WTC11 (cell line): Measurements from ENCODE around the gene ASTN2. TPM values are rescaled to one million over a fixed set of nuclear protein-coding genes. Genes with fewer than 3 reads are reported as not detected.

Experiments used
- ATAC-seq: fragments of 200-7000 bp; cut with Tn5 transposase; 2 replicates; pipeline ENCODE4 v1.10.0; 2021; ENCODE audit warnings: mild to moderate bottlenecking, moderate library complexity
- CTCF ChIA-PET: fragments of 300-600 bp; sonication (Branson Sonifier 250); formaldehyde crosslinking; loops from one replicate; lab custom pipeline; 2021; ENCODE audit warnings: antibody characterized with exemption; lab: Charles Lee
- POLR2A ChIA-PET: fragments of 350-600 bp; sonication (Branson Sonifier 250); formaldehyde crosslinking; loops from one replicate; lab custom pipeline; 2021; ENCODE audit warnings: antibody characterized with exemption; lab: Charles Lee
- DNase-seq: peaks from one replicate; pipeline ENCODE4 v3.0.0; 2021; ENCODE audit warnings: low spot score
- H3K27ac Mint-ChIP-seq: 2 replicates; pipeline ENCODE4 v1.8.0; 2021; ENCODE audit warnings: mixed read lengths
- H3K27me3 Mint-ChIP-seq: 2 replicates; pipeline ENCODE4 v1.8.0; 2021; ENCODE audit warnings: low read depth, mild to moderate bottlenecking, moderate library complexity, mixed read lengths
- H3K36me3 Mint-ChIP-seq: 2 replicates; pipeline ENCODE4 v1.8.0; 2021; ENCODE audit warnings: mixed read lengths
- H3K4me1 Mint-ChIP-seq: 2 replicates; pipeline ENCODE4 v1.8.0; 2022; ENCODE audit warnings: mixed read lengths
- H3K4me3 Mint-ChIP-seq: 2 replicates; pipeline ENCODE4 v1.8.0; 2021; ENCODE audit warnings: mild to moderate bottlenecking, moderate library complexity, mixed read lengths
- H3K9me3 Mint-ChIP-seq: 2 replicates; pipeline ENCODE4 v1.8.0; 2021; ENCODE audit warnings: mixed read lengths
- CBFB ChIP-seq: sonication (generic); formaldehyde crosslinking; IDR thresholded peaks from 2 replicates; pipeline ENCODE4 v1.8.1; 2022; ENCODE audit warnings: mild to moderate bottlenecking, low read depth, missing genetic modification reagents
- CREM ChIP-seq: sonication (generic); formaldehyde crosslinking; IDR thresholded peaks from 2 replicates; pipeline ENCODE4 v1.8.1; 2022; ENCODE audit warnings: mild to moderate bottlenecking, missing genetic modification reagents, moderate library complexity
- ESRRA ChIP-seq: sonication (generic); formaldehyde crosslinking; IDR thresholded peaks from 2 replicates; pipeline ENCODE4 v1.8.1; 2022; ENCODE audit warnings: mild to moderate bottlenecking, missing genetic modification reagents, borderline replicate concordance
- ETV6 ChIP-seq: sonication (generic); formaldehyde crosslinking; IDR thresholded peaks from 2 replicates; pipeline ENCODE4 v1.8.1; 2022; ENCODE audit warnings: mild to moderate bottlenecking, missing genetic modification reagents
- FOXK1 ChIP-seq: sonication (generic); formaldehyde crosslinking; IDR thresholded peaks from 2 replicates; pipeline ENCODE4 v1.8.0; 2022; ENCODE audit warnings: mild to moderate bottlenecking, moderate library complexity, missing genetic modification reagents
- GRHL2 ChIP-seq: fragments of 250-450 bp; sonication (Bioruptor Pico); IDR thresholded peaks from 2 replicates; pipeline ENCODE4 v1.8.0; 2022; ENCODE audit warnings: mild to moderate bottlenecking, moderate library complexity; ENCODE audit not compliant: insufficient replicate concordance, severe bottlenecking
- KAT7 ChIP-seq: sonication (generic); formaldehyde crosslinking; IDR thresholded peaks from 2 replicates; pipeline ENCODE4 v1.8.1; 2023; ENCODE audit warnings: missing genetic modification reagents, mild to moderate bottlenecking, borderline replicate concordance
- MYBL2 ChIP-seq: sonication (generic); formaldehyde crosslinking; IDR thresholded peaks from 2 replicates; pipeline ENCODE4 v1.8.1; 2023; ENCODE audit warnings: mild to moderate bottlenecking, moderate library complexity, missing genetic modification reagents
- RORB ChIP-seq: fragments of 250-450 bp; sonication (Bioruptor Pico); IDR thresholded peaks from 2 replicates; pipeline ENCODE4 v1.9.0; 2021; ENCODE audit warnings: mild to moderate bottlenecking
- ZNF138 ChIP-seq: sonication (generic); formaldehyde crosslinking; conservative IDR thresholded peaks from 2 replicates; pipeline ENCODE4 v1.8.1; 2022; ENCODE audit warnings: mild to moderate bottlenecking, moderate library complexity, missing genetic modification reagents
- ZNF396 ChIP-seq: fragments of 250-450 bp; sonication (Bioruptor Pico); IDR thresholded peaks from 2 replicates; pipeline ENCODE4 v1.8.0; 2021; ENCODE audit warnings: mild to moderate bottlenecking, moderate library complexity, borderline replicate concordance
- ZNF416 ChIP-seq: fragments of 250-450 bp; sonication (Bioruptor Pico); IDR thresholded peaks from 2 replicates; pipeline ENCODE4 v1.9.0; 2021; ENCODE audit warnings: mild to moderate bottlenecking, inconsistent platforms
- total RNA-seq: library from RNA; stranded (reverse); gene quantifications from 3 replicates; pipeline ENCODE4 v1.2.3, GENCODE V29; 2021
- TF ChIP-seq, protein P1 (sequence below): sonication (generic); formaldehyde crosslinking; IDR thresholded peaks from 2 replicates; pipeline ENCODE4 v1.8.0; 2023; ENCODE audit warnings: missing genetic modification reagents
- TF ChIP-seq, protein P2 (sequence below): sonication (generic); formaldehyde crosslinking; IDR thresholded peaks from 2 replicates; pipeline ENCODE4 v1.8.1; 2023; ENCODE audit warnings: mild to moderate bottlenecking, missing genetic modification reagents
- TF ChIP-seq, protein P3 (sequence below): sonication (generic); formaldehyde crosslinking; conservative IDR thresholded peaks from 2 replicates; pipeline ENCODE4 v1.8.1; 2023; ENCODE audit warnings: mild to moderate bottlenecking, low read depth, missing genetic modification reagents, moderate library complexity
- TF ChIP-seq, protein P4 (sequence below): sonication (generic); formaldehyde crosslinking; IDR thresholded peaks from 2 replicates; pipeline ENCODE4 v1.8.0; 2022; ENCODE audit warnings: mild to moderate bottlenecking, missing genetic modification reagents
- TF ChIP-seq, protein P5 (sequence below): sonication (generic); formaldehyde crosslinking; IDR thresholded peaks from 2 replicates; pipeline ENCODE4 v1.8.0; 2022; ENCODE audit warnings: missing genetic modification reagents

ASTN2 gene
- total RNA-seq, 1 experiment from 2014 or later = 16.2 TPM

DNA sequence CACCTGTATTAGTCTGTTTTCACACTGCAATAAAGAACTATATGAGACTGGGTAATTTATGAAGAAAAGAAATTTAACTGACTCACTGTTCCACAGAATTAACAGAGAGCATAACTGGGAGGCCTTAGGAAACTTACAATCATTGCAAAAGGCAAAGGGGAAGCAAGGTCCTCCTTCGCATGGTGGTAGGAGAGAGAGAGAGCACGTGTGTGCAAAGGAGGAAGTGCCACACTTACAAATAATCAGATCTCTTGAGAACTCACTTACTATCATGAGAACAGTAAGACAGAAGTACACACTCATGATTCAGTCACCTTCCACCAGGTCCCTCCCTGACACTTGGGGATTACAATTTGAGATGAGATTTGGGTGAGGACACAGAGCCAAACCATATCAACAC, 469.0 kb downstream of the ASTN2 start (continued):
- TF ChIP-seq, protein P1, sequence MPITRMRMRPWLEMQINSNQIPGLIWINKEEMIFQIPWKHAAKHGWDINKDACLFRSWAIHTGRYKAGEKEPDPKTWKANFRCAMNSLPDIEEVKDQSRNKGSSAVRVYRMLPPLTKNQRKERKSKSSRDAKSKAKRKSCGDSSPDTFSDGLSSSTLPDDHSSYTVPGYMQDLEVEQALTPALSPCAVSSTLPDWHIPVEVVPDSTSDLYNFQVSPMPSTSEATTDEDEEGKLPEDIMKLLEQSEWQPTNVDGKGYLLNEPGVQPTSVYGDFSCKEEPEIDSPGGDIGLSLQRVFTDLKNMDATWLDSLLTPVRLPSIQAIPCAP (CRISPR knock-in tag) = no peak
- TF ChIP-seq CREM (CRISPR knock-in tag) (no peak), ZNF138 (CRISPR knock-in tag) (no peak), FOXK1 (CRISPR knock-in tag) (no peak), CBFB (CRISPR knock-in tag) (no peak), RORB (CRISPR knock-in tag) (no peak)
- TF ChIP-seq, protein P2, sequence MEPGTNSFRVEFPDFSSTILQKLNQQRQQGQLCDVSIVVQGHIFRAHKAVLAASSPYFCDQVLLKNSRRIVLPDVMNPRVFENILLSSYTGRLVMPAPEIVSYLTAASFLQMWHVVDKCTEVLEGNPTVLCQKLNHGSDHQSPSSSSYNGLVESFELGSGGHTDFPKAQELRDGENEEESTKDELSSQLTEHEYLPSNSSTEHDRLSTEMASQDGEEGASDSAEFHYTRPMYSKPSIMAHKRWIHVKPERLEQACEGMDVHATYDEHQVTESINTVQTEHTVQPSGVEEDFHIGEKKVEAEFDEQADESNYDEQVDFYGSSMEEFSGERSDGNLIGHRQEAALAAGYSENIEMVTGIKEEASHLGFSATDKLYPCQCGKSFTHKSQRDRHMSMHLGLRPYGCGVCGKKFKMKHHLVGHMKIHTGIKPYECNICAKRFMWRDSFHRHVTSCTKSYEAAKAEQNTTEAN = no peak

DNA sequence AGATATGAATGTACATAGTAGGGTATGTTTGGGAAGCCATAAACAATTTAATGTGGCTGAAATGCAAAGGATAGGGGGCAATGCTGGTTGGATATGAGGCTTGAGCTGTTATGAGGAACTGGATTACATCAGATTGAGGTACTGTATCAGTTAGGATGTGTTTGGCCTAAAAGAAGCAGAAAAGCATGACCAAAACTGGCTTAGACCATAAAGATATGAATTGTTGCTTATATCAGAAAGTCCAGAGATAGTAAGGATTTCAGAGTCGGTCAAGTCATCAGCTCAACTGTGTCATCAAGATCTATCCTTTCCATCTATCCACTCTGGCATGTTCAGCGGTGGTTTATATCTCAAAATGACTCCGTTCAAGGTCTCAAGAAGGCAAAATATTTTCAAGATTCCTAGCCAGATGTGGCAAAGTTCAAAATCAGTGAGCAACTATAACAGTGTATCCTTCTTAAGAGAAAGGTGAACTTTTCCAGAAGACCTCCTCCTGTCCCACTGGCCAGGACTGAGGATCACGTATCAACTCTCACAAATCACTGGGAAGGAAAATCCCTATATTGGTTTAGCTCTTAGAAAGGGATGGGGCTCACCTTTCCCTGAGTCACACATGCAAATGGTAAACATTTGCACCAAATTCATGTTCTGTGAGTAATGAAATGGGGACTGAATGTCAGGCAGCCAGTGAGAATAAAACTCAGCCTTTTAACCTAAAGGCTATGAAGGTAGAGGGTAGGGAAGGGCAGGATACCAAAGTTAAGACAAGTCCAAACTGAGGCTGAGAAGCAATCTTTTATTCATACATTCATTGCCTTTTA, 469.9 kb downstream of the ASTN2 start:
- H3K4me1 Mint-ChIP-seq = peaks cover 34% of the 10 kb centered on the region
- no peaks in the 10 kb centered on the region for H3K27me3 Mint-ChIP-seq
- CTCF ChIA-PET = interaction anchor here (0.7 to 1.4 kb wide), 2 partner anchors 85 to 832 kb away, joined by 3 read pairs; no protein-coding TSS in a partner anchor

More for the DNA sequence above, 469.9 kb downstream of the ASTN2 start:
- Mint-ChIP-seq H3K36me3 (no peaks in the 10 kb centered on the region), H3K27ac (0 out of 2 replicates have a peak overlapping the region, but pooled peaks have one; percentile 18), H3K4me3 (no peak overlapping the region), H3K9me3 (no peaks in the 10 kb centered on the region)
- TF ChIP-seq ZNF416 (CRISPR knock-in tag) (no peak), ESRRA (no peak), GRHL2 (CRISPR knock-in tag) (no peak), KAT7 (CRISPR knock-in tag) (no peak), ZNF396 (CRISPR knock-in tag) (no peak), MYBL2 (CRISPR knock-in tag) (no peak), ETV6 (no peak)
- TF ChIP-seq, protein P2 = no peak
- TF ChIP-seq, protein P3, sequence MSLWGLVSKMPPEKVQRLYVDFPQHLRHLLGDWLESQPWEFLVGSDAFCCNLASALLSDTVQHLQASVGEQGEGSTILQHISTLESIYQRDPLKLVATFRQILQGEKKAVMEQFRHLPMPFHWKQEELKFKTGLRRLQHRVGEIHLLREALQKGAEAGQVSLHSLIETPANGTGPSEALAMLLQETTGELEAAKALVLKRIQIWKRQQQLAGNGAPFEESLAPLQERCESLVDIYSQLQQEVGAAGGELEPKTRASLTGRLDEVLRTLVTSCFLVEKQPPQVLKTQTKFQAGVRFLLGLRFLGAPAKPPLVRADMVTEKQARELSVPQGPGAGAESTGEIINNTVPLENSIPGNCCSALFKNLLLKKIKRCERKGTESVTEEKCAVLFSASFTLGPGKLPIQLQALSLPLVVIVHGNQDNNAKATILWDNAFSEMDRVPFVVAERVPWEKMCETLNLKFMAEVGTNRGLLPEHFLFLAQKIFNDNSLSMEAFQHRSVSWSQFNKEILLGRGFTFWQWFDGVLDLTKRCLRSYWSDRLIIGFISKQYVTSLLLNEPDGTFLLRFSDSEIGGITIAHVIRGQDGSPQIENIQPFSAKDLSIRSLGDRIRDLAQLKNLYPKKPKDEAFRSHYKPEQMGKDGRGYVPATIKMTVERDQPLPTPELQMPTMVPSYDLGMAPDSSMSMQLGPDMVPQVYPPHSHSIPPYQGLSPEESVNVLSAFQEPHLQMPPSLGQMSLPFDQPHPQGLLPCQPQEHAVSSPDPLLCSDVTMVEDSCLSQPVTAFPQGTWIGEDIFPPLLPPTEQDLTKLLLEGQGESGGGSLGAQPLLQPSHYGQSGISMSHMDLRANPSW = no peak
- TF ChIP-seq, protein P4, sequence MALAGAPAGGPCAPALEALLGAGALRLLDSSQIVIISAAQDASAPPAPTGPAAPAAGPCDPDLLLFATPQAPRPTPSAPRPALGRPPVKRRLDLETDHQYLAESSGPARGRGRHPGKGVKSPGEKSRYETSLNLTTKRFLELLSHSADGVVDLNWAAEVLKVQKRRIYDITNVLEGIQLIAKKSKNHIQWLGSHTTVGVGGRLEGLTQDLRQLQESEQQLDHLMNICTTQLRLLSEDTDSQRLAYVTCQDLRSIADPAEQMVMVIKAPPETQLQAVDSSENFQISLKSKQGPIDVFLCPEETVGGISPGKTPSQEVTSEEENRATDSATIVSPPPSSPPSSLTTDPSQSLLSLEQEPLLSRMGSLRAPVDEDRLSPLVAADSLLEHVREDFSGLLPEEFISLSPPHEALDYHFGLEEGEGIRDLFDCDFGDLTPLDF (CRISPR knock-in tag) = no peak
- TF ChIP-seq, protein P5, sequence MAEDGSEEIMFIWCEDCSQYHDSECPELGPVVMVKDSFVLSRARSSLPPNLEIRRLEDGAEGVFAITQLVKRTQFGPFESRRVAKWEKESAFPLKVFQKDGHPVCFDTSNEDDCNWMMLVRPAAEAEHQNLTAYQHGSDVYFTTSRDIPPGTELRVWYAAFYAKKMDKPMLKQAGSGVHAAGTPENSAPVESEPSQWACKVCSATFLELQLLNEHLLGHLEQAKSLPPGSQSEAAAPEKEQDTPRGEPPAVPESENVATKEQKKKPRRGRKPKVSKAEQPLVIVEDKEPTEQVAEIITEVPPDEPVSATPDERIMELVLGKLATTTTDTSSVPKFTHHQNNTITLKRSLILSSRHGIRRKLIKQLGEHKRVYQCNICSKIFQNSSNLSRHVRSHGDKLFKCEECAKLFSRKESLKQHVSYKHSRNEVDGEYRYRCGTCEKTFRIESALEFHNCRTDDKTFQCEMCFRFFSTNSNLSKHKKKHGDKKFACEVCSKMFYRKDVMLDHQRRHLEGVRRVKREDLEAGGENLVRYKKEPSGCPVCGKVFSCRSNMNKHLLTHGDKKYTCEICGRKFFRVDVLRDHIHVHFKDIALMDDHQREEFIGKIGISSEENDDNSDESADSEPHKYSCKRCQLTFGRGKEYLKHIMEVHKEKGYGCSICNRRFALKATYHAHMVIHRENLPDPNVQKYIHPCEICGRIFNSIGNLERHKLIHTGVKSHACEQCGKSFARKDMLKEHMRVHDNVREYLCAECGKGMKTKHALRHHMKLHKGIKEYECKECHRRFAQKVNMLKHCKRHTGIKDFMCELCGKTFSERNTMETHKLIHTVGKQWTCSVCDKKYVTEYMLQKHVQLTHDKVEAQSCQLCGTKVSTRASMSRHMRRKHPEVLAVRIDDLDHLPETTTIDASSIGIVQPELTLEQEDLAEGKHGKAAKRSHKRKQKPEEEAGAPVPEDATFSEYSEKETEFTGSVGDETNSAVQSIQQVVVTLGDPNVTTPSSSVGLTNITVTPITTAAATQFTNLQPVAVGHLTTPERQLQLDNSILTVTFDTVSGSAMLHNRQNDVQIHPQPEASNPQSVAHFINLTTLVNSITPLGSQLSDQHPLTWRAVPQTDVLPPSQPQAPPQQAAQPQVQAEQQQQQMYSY (CRISPR knock-in tag) = no peak
- ATAC-seq (no peak), DNase-seq (no peak)
- POLR2A ChIA-PET = no interaction called here
